RWPE2 (cell line): ENCODE data around the gene TBL1XR1.

Source experiments
- ATAC-seq: fragments of 200-7000 bp; cut with Tn5 transposase; 3 replicates; pipeline ENCODE4 v1.9.1; 2021; ENCODE audit warnings: low read depth
- DNase-seq: peaks from one replicate; pipeline ENCODE4 v3.0.0-alpha.2; 2020; ENCODE audit warnings: low spot score
- H3K27ac ChIP-seq: fragments of 450-650 bp; 2 replicates; pipeline ENCODE4 v1.5.1; 2017; ENCODE audit warnings: mild to moderate bottlenecking; ENCODE audit not compliant: poor library complexity, severe bottlenecking
- H3K27me3 ChIP-seq: fragments of 250-450 bp; sonication (Bioruptor Pico); 2 replicates; pipeline ENCODE4 v1.5.1; 2021; ENCODE audit warnings: mild to moderate bottlenecking, moderate library complexity; ENCODE audit not compliant: insufficient read depth, poor library complexity, severe bottlenecking
- H3K36me3 ChIP-seq: fragments of 250-450 bp; sonication (Bioruptor Pico); 2 replicates; pipeline ENCODE4 v1.5.1; 2020; ENCODE audit warnings: low read depth, mild to moderate bottlenecking, moderate library complexity
- H3K4me1 ChIP-seq: fragments of 250-450 bp; sonication (Bioruptor Pico); 2 replicates; pipeline ENCODE4 v1.5.1; 2021; ENCODE audit warnings: mild to moderate bottlenecking, moderate library complexity; ENCODE audit not compliant: insufficient read depth, poor library complexity, severe bottlenecking
- H3K4me3 ChIP-seq: fragments of 250-450 bp; sonication (Bioruptor Pico); 2 replicates; pipeline ENCODE4 v1.5.1; 2021; ENCODE audit warnings: mild to moderate bottlenecking, moderate library complexity; ENCODE audit not compliant: severe bottlenecking
- H3K9me3 ChIP-seq: fragments of 250-450 bp; sonication (Bioruptor Pico); 2 replicates; pipeline ENCODE4 v1.5.1; 2021; ENCODE audit warnings: mild to moderate bottlenecking, moderate library complexity; ENCODE audit not compliant: severe bottlenecking
- CTCF ChIP-seq: fragments of 450-650 bp; IDR thresholded peaks from one replicate; pipeline ENCODE4 v1.5.1; 2017; ENCODE audit warnings: mild to moderate bottlenecking, moderate library complexity; ENCODE audit not compliant: poor library complexity, severe bottlenecking

The TBL1XR1 gene

DNA sequence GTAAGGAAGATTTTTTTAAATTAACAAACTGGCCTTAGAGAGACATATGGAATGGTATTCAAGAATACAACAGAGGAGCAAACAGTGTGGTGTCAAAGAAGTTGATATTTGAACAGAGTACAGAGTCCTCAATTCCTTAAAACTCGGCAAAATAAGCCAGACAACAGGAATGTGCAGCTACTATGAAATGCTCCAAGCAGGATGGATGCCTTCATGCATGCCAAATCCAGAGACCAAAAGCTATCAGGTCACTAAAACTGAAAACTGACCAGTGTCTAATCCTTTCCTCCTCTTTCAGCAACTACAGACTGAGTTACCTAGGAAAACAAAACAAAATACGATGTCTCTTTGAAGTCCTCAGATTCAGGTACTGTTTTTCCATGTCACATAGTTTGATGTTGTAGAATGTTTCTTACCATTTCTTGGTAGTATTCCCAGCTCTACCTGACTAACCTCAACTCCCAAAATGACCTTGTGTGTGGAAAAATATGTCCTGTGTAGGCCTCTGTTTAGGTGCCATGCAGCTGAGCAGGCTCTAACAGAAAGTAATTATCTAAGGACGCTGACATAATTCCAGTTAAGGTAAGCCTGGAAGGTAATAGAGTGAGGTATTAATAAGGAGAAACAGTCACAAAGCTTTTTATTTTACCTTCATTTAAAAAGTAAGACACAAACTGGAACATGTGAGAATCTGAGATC is 46.9 kb downstream of the TBL1XR1 start:
- H3K27ac ChIP-seq: peak overlapping the region; percentile 35

DNA sequence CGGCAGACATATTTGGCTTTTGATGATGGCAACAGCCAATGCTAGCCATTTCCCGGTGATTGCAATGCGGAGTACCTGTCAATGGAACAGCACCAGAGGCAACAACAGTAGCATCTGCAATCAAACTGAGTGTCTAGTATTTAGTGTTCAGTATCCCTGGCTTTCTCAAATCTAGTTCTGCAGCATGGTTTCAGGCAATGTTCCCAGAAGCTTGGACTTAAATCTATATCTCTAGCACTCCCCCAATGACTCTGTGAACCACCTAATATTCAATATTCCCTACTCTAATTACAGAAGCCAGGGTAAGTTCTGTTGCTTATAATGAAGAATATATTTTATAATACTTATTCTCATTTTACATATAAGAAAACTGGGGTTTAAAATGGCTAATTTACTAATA is 48.2 kb downstream of the TBL1XR1 start:
- H3K4me1 ChIP-seq: peaks cover 32% of the 10 kb centered on the region

More for the DNA sequence above, 46.9 kb downstream of the TBL1XR1 start:
- H3K4me3 ChIP-seq: no peak overlapping the region
- no peaks in the 10 kb centered on the region for H3K27me3 ChIP-seq
- peak; percentile 19; the same call in 2 of the 3 replicates for ATAC-seq
- TF ChIP-seq CTCF: no peak
- peaks cover 38% of the 10 kb centered on the region for H3K4me1 ChIP-seq
- no peak for DNase-seq
- no peaks in the 10 kb centered on the region for H3K9me3 ChIP-seq
- H3K36me3 ChIP-seq: peaks cover 6% of the 10 kb centered on the region; the same call in 1 of the 2 replicates

GRCh38 chr3:177147790-177148189 is 49.5 kb downstream of the TBL1XR1 start:
- TF ChIP-seq CTCF: no peak
- peaks cover 6% of the 10 kb centered on the region; the same call in 1 of the 2 replicates for H3K36me3 ChIP-seq
- H3K4me3 ChIP-seq: no peak overlapping the region
- H3K9me3 ChIP-seq: no peaks in the 10 kb centered on the region
- DNase-seq: no peak
- peaks cover 32% of the 10 kb centered on the region for H3K4me1 ChIP-seq
- H3K27me3 ChIP-seq: no peaks in the 10 kb centered on the region
- no peak for ATAC-seq
- no peak overlapping the region for H3K27ac ChIP-seq

More for the DNA sequence above, 48.2 kb downstream of the TBL1XR1 start:
- no peak for DNase-seq
- no peak for TF ChIP-seq CTCF
- no peak overlapping the region for H3K4me3 ChIP-seq
- H3K9me3 ChIP-seq: no peaks in the 10 kb centered on the region
- ATAC-seq: no peak
- H3K27ac ChIP-seq: no peak overlapping the region
- H3K27me3 ChIP-seq: no peaks in the 10 kb centered on the region
- peaks cover 6% of the 10 kb centered on the region; the same call in 1 of the 2 replicates for H3K36me3 ChIP-seq

DNA sequence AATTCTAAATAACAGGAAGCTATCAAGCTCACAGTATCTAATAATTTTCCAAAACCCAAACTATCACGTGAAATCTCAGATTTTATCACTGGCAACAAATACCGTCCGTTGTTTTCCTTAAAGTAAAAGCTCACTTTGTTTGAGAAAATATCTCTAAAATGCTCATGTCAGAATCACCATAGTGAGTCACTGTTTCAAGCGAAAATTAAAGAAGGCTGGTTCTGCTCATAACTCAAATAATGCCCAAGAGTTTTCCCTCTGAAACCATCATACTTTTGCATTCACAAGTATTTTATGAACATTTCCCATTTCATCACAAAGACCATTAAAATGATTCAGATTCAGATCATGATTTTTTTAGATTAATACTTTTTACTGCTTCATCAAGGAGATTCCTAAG is 50.6 kb downstream of the TBL1XR1 start:
- Histone ChIP-seq H3K4me3 (no peak overlapping the region), H3K4me1 (peaks cover 26% of the 10 kb centered on the region), H3K27ac (no peak overlapping the region), H3K27me3 (no peaks in the 10 kb centered on the region), H3K9me3 (no peaks in the 10 kb centered on the region), H3K36me3 (peaks cover 6% of the 10 kb centered on the region; the same call in 1 of the 2 replicates)
- no peak for ATAC-seq
- TF ChIP-seq CTCF: no peak
- no peak for DNase-seq

GRCh38 chr3:177145954-177146353 is 51.3 kb downstream of the TBL1XR1 start:
- Histone ChIP-seq H3K9me3 (no peaks in the 10 kb centered on the region), H3K27ac (no peak overlapping the region), H3K27me3 (no peaks in the 10 kb centered on the region), H3K4me3 (no peak overlapping the region), H3K4me1 (peaks cover 19% of the 10 kb centered on the region), H3K36me3 (peaks cover 6% of the 10 kb centered on the region; the same call in 1 of the 2 replicates)
- no peak for DNase-seq
- peak; percentile 15; the same call in 1 of the 3 replicates for ATAC-seq
- TF ChIP-seq CTCF: no peak
